HCT116 (cell line): ENCODE measurements around the gene PRICKLE3. TPM values are rescaled to one million over a fixed set of nuclear protein-coding genes. Genes with fewer than 3 reads are reported as not detected.

Experiments used
- ATAC-seq: fragments of 200-7000 bp; cut with Tn5 transposase; 2 replicates; pipeline ENCODE4 v1.9.1; 2020; ENCODE audit warnings: mild to moderate bottlenecking, moderate library complexity
- BruUV-seq: library from RNA; stranded (reverse); fragments of 400-500 nt; replicated peaks from 2 replicates; lab custom pipeline; 2021; lab: Mats Ljungman, UMichigan
- CTCF ChIA-PET: fragments of 300-600 bp; sonication (Branson Sonifier 250); formaldehyde crosslinking; loops from one replicate; lab custom pipeline; 2021; ENCODE audit warnings: antibody characterized with exemption; lab: Charles Lee
- POLR2A ChIA-PET: fragments of 300-600, 350-600 bp; sonication (Branson Sonifier 250); formaldehyde crosslinking; loops from one replicate; lab custom pipeline; 2021; ENCODE audit warnings: antibody characterized with exemption; lab: Charles Lee
- RAD21 ChIA-PET, 2 experiments: fragments of 300-600 bp; sonication (Branson Sonifier 250); formaldehyde crosslinking; loops; one replicate each; lab custom pipeline; 2023; ENCODE audit warnings: low total read pairs in 2 of 2; ENCODE audit not compliant: uncharacterized antibody in 2 of 2, unreplicated experiment in 2 of 2, low non-redundant PET in 1 of 2; lab: Charles Lee
- DNase-seq: peaks from one replicate; pipeline ENCODE4 v3.0.0-alpha.2; 2010; ENCODE audit warnings: low read depth, low spot score
- H2AFZ ChIP-seq: fragments of 200-600 bp; shearing (Covaris generic), sonication (generic); 2 replicates; pipeline ENCODE4 v1.6.1; 2017; ENCODE audit warnings: low read depth, mixed run types, mixed read lengths, antibody characterized with exemption, low read length; ENCODE audit not compliant: poor library complexity, severe bottlenecking
- H3K27ac ChIP-seq: 2 replicates; pipeline ENCODE4 v1.5.1; 2012; ENCODE audit warnings: low read depth, low read length
- H3K27me3 ChIP-seq: fragments of 200-600 bp; sonication (generic); 2 replicates; pipeline ENCODE4 v1.6.1; 2016; ENCODE audit warnings: mixed run types, low read length, mixed read lengths; ENCODE audit not compliant: insufficient read depth
- H3K36me3 ChIP-seq, 2 experiments: fragments of 200-500 bp in 1 of 2; fragments of 200-600 bp in 1 of 2; sonication (Bioruptor generic) in 1 of 2; sonication (generic) in 1 of 2; 2 replicates each; pipeline versions ENCODE4 v1.5.1 to v1.6.1; 2014 to 2016; ENCODE audit warnings: low read length in 2 of 2, inconsistent platforms in 1 of 2, mixed read lengths in 1 of 2, mixed run types in 1 of 2; ENCODE audit not compliant: insufficient read depth in 2 of 2, control insufficient read depth in 1 of 2
- H3K4me1 ChIP-seq, 2 experiments: fragments of 200-600 bp in 1 of 2; sonication (generic) in 1 of 2; 2 replicates each; pipeline versions ENCODE4 v1.5.1 to v1.6.1; 2012 to 2017; ENCODE audit warnings: low read length in 2 of 2, inconsistent platforms in 1 of 2, mild to moderate bottlenecking in 1 of 2, mixed read lengths in 1 of 2, mixed run types in 1 of 2, moderate library complexity in 1 of 2; ENCODE audit not compliant: insufficient read depth in 2 of 2, control insufficient read depth in 1 of 2
- H3K4me2 ChIP-seq: fragments of 200-600 bp; sonication (generic); 2 replicates; pipeline ENCODE4 v1.6.1; 2017; ENCODE audit warnings: mixed run types, low read length, mixed read lengths
- H3K4me3 ChIP-seq, 2 experiments: fragments of 200-600 bp in 1 of 2; sonication (generic) in 1 of 2; replicated peaks in 1 of 2; 2 replicates each; pipeline ENCODE4 v1.5.1; 2011 to 2016; ENCODE audit warnings: low read length in 2 of 2, control low read depth in 1 of 2, low read depth in 1 of 2, mild to moderate bottlenecking in 1 of 2, mixed read lengths in 1 of 2, mixed run types in 1 of 2
- H3K79me2 ChIP-seq: fragments of 200-600 bp; sonication (generic); 2 replicates; pipeline ENCODE4 v1.6.1; 2017; ENCODE audit warnings: mild to moderate bottlenecking, mixed run types, low read length, moderate library complexity, mixed read lengths; ENCODE audit not compliant: insufficient read depth
- H3K9ac ChIP-seq: fragments of 200-600 bp; sonication (generic); 2 replicates; pipeline ENCODE4 v1.6.1; 2016; ENCODE audit warnings: low read length, mixed read lengths
- H3K9me2 ChIP-seq: fragments of 200-600 bp; sonication (generic), shearing (Covaris generic); 2 replicates; pipeline ENCODE4 v1.6.1; 2017; ENCODE audit warnings: mixed run types, mild to moderate bottlenecking, moderate library complexity; ENCODE audit not compliant: insufficient read depth
- H3K9me3 ChIP-seq, 2 experiments: fragments of 200-500 bp in 1 of 2; fragments of 200-600 bp in 1 of 2; sonication (Bioruptor generic) in 1 of 2; sonication (generic) in 1 of 2; 2 replicates each; pipeline ENCODE4 v1.6.1; 2014 to 2017; ENCODE audit warnings: low read length in 2 of 2, mixed read lengths in 2 of 2, inconsistent platforms in 1 of 2, low read depth in 1 of 2, mild to moderate bottlenecking in 1 of 2, mixed run types in 1 of 2, moderate library complexity in 1 of 2; ENCODE audit not compliant: control insufficient read depth in 1 of 2, insufficient read depth in 1 of 2
- H4K20me1 ChIP-seq: fragments of 200-600 bp; sonication (generic), shearing (Covaris generic); 2 replicates; pipeline ENCODE4 v1.6.1; 2017; ENCODE audit warnings: mixed run types, mild to moderate bottlenecking, moderate library complexity; ENCODE audit not compliant: insufficient read depth
- RAD21 ChIP-seq: IDR thresholded peaks from 2 replicates; pipeline ENCODE4 v1.6.1; 2012; ENCODE audit warnings: low read depth, mild to moderate bottlenecking
- YY1 ChIP-seq: IDR thresholded peaks from 2 replicates; pipeline ENCODE4 v1.6.1; 2011; ENCODE audit warnings: low read length, low read depth, moderate library complexity, mild to moderate bottlenecking; ENCODE audit not compliant: insufficient replicate concordance; ENCODE audit errors: extremely low read depth
- intact Hi-C: fragments of 100-400 bp; cut with micrococcal nuclease; formaldehyde crosslinking; loops from 2 replicates; pipeline ENCODE4 v1.10.0; 2022
- total RNA-seq: library from RNA; stranded (reverse); gene quantifications from one replicate; pipeline ENCODE4 v1.2.1, GENCODE V29; 2021; ENCODE audit not compliant: unreplicated experiment
- TF ChIP-seq, protein P1 (sequence below), 3 experiments: fragments of 200-600 bp in 1 of 3; sonication (generic) in 1 of 3; IDR thresholded peaks in 2 of 3; conservative IDR thresholded peaks in 1 of 3; 2 replicates each; pipeline ENCODE4 v1.5.1; 2012 to 2017; ENCODE audit warnings: low read depth in 2 of 3, low read length in 2 of 3, antibody characterized with exemption in 1 of 3, borderline replicate concordance in 1 of 3, control low read depth in 1 of 3, mild to moderate bottlenecking in 1 of 3, mixed read lengths in 1 of 3, mixed run types in 1 of 3, moderate library complexity in 1 of 3; ENCODE audit not compliant: insufficient read depth in 1 of 3

Gene PRICKLE3
- total RNA-seq, 1 experiment from 2014 or later: 27.8 TPM

GRCh38 chrX:49155900-49156837 lies 30.0 kb downstream of the PRICKLE3 start:
- ChIA-PET POLR2A (interaction anchor here (1.5 to 2.6 kb wide), 3 partner anchors 10 to 35 kb away, joined by 6 to 11 read pairs (median 7); no protein-coding TSS in a partner anchor), RAD21 (no interaction called here), CTCF (interaction anchor here (0.6 to 1.8 kb wide), 9 partner anchors 8 to 113 kb away, joined by 3 to 20 read pairs (median 6); partner anchors contain the start of gene TFE3)
- H3K9me3 ChIP-seq: no peaks in the 10 kb centered on the region
- peak overlapping the region; percentile 43 to 57 for H3K4me3 ChIP-seq
- peaks cover 3 to 32% of the 10 kb centered on the region in 2 experiments for H3K4me1 ChIP-seq
- DNase-seq (peak; percentile 51), ATAC-seq (peak; percentile 89)
- TF ChIP-seq, protein P1, sequence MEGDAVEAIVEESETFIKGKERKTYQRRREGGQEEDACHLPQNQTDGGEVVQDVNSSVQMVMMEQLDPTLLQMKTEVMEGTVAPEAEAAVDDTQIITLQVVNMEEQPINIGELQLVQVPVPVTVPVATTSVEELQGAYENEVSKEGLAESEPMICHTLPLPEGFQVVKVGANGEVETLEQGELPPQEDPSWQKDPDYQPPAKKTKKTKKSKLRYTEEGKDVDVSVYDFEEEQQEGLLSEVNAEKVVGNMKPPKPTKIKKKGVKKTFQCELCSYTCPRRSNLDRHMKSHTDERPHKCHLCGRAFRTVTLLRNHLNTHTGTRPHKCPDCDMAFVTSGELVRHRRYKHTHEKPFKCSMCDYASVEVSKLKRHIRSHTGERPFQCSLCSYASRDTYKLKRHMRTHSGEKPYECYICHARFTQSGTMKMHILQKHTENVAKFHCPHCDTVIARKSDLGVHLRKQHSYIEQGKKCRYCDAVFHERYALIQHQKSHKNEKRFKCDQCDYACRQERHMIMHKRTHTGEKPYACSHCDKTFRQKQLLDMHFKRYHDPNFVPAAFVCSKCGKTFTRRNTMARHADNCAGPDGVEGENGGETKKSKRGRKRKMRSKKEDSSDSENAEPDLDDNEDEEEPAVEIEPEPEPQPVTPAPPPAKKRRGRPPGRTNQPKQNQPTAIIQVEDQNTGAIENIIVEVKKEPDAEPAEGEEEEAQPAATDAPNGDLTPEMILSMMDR (IDR thresholded peaks at IDR 0.05 in 2 of 3, conservative IDR thresholded peaks at IDR 0.05 in 1 of 3; ENCODE audit: borderline replicate concordance in 1 of 3, insufficient read depth in 1 of 3, low read depth in 2 of 3, low read length in 2 of 3): peak in 2 of 3 experiments; percentile 53 to 71; a peak in 4 of 6 replicates
- TF ChIP-seq RAD21 (no peak), YY1 (no peak)
- no peaks in the 10 kb centered on the region for H3K36me3 ChIP-seq
- H3K9me2 ChIP-seq: no peaks in the 10 kb centered on the region
- H2AFZ ChIP-seq: no peak overlapping the region
- no peaks in the 10 kb centered on the region for H4K20me1 ChIP-seq
- H3K4me2 ChIP-seq: peak overlapping the region; percentile 74
- H3K27me3 ChIP-seq: no peaks in the 10 kb centered on the region
- peak overlapping the region; percentile 61 for H3K9ac ChIP-seq
- no TSS peak for BruUV-seq
- H3K79me2 ChIP-seq: no peaks in the 10 kb centered on the region
- peak overlapping the region; percentile 80 for H3K27ac ChIP-seq
- intact Hi-C loops: no loop called here
